MM.1S (cell line): ENCODE data around the gene CDK17.

Experiments used
- DNase-seq: peaks from one replicate; pipeline ENCODE4 v3.0.0-alpha.2; 2015
- H2AFZ ChIP-seq: fragments of 300-600 bp; sonication (generic); 2 replicates; pipeline ENCODE4 v1.6.0; 2016; ENCODE audit warnings: antibody characterized with exemption, low read length
- H3F3A ChIP-seq: fragments of 300-600 bp; sonication (generic); 2 replicates; pipeline ENCODE4 v1.6.1; 2016; ENCODE audit warnings: mild to moderate bottlenecking, antibody characterized with exemption, low read length, moderate library complexity, mixed read lengths; ENCODE audit not compliant: insufficient read depth
- H3K27ac ChIP-seq: fragments of 300-600 bp; sonication (generic); 2 replicates; pipeline ENCODE4 v1.5.1; 2016; ENCODE audit warnings: mild to moderate bottlenecking, low read length
- H3K27me3 ChIP-seq: fragments of 300-600 bp; sonication (generic); replicated peaks from 2 replicates; pipeline ENCODE4 v1.6.0; 2016; ENCODE audit warnings: low read length; ENCODE audit not compliant: insufficient read depth
- H3K36me3 ChIP-seq: fragments of 300-600 bp; sonication (generic); replicated peaks from 2 replicates; pipeline ENCODE4 v1.6.1; 2016; ENCODE audit warnings: mild to moderate bottlenecking, low read length, mixed read lengths; ENCODE audit not compliant: insufficient read depth
- H3K4me1 ChIP-seq: fragments of 300-600 bp; sonication (generic); 2 replicates; pipeline ENCODE4 v1.6.1; 2016; ENCODE audit warnings: low read length, mixed read lengths
- H3K4me2 ChIP-seq: fragments of 300-600 bp; sonication (generic); 2 replicates; pipeline ENCODE4 v1.6.0; 2016; ENCODE audit warnings: low read depth, low read length
- H3K4me3 ChIP-seq: fragments of 300-600 bp; sonication (generic); 2 replicates; pipeline ENCODE4 v1.5.1; 2016; ENCODE audit warnings: low read length, mixed read lengths
- H3K79me2 ChIP-seq: fragments of 300-600 bp; sonication (generic); 2 replicates; pipeline ENCODE4 v1.6.1; 2016; ENCODE audit warnings: mixed run types, low read length, mixed read lengths
- H3K9ac ChIP-seq: fragments of 300-600 bp; sonication (generic); 2 replicates; pipeline ENCODE4 v1.6.1; 2016; ENCODE audit warnings: low read length, mixed read lengths
- H3K9me2 ChIP-seq: fragments of 300-600 bp; sonication (generic); replicated peaks from 2 replicates; pipeline ENCODE4 v1.6.1; 2016; ENCODE audit warnings: mild to moderate bottlenecking, low read length, mixed read lengths; ENCODE audit not compliant: insufficient read depth
- H3K9me3 ChIP-seq: fragments of 300-600 bp; sonication (generic); replicated peaks from 2 replicates; pipeline ENCODE4 v1.6.1; 2016; ENCODE audit warnings: mild to moderate bottlenecking, low read length, mixed read lengths; ENCODE audit not compliant: insufficient read depth
- H4K20me1 ChIP-seq: fragments of 300-600 bp; sonication (generic); 2 replicates; pipeline ENCODE4 v1.6.1; 2016; ENCODE audit warnings: mild to moderate bottlenecking, low read length, moderate library complexity, mixed read lengths; ENCODE audit not compliant: insufficient read depth
- CTCF ChIP-seq: fragments of 300-600 bp; sonication (generic); IDR thresholded peaks from 2 replicates; pipeline ENCODE4 v1.5.1; 2016; ENCODE audit warnings: antibody characterized with exemption, low read length, mixed read lengths
- EZH2 ChIP-seq: fragments of 300-600 bp; sonication (generic); optimal IDR thresholded peaks from 2 replicates; pipeline ENCODE3; 2017; ENCODE audit warnings: low read depth, mild to moderate bottlenecking, antibody characterized with exemption, low read length, mixed read lengths
- EZH2phosphoT487 ChIP-seq: fragments of 300-600 bp; sonication (generic); IDR thresholded peaks from 2 replicates; pipeline ENCODE4 v1.6.1; 2018; ENCODE audit warnings: antibody characterized with exemption, low read length

Gene CDK17

GRCh38 chr12:96302687-96303310 is 97.4 kb downstream of the CDK17 start:
- no peak overlapping the region for H3K4me3 ChIP-seq
- TF ChIP-seq EZH2 (no peak), EZH2phosphoT487 (no peak), CTCF (no peak)
- H3K9ac ChIP-seq, result no peak overlapping the region
- 0 out of 2 replicates have a peak, but pooled peaks cover 2% of the 10 kb centered on the region for H3F3A ChIP-seq
- no peaks in the 10 kb centered on the region for H4K20me1 ChIP-seq
- DNase-seq, result no peak
- no peak overlapping the region for H2AFZ ChIP-seq
- no peaks in the 10 kb centered on the region for H3K36me3 ChIP-seq
- H3K9me3 ChIP-seq, result no peaks in the 10 kb centered on the region
- no peaks in the 10 kb centered on the region for H3K4me1 ChIP-seq
- no peaks in the 10 kb centered on the region for H3K9me2 ChIP-seq
- no peak overlapping the region for H3K27ac ChIP-seq
- no peak overlapping the region for H3K4me2 ChIP-seq
- H3K27me3 ChIP-seq, result no peaks in the 10 kb centered on the region
- no peaks in the 10 kb centered on the region; the same call in 1 of the 2 replicates for H3K79me2 ChIP-seq

- Histone ChIP-seq H3K36me3 (no peaks in the 10 kb centered on the region), H4K20me1 (no peaks in the 10 kb centered on the region), H3K4me2 (no peak overlapping the region), H3K27me3 (no peaks in the 10 kb centered on the region), H3F3A (0 out of 2 replicates have a peak, but pooled peaks cover 2% of the 10 kb centered on the region), H3K79me2 (no peaks in the 10 kb centered on the region; the same call in 1 of the 2 replicates), H3K27ac (no peak overlapping the region), H3K4me3 (no peak overlapping the region), H3K9ac (no peak overlapping the region), H2AFZ (no peak overlapping the region), H3K9me2 (no peaks in the 10 kb centered on the region), H3K9me3 (no peaks in the 10 kb centered on the region), H3K4me1 (peaks cover 6% of the 10 kb centered on the region; the same call in 1 of the 2 replicates)
- DNase-seq, result no peak
- TF ChIP-seq EZH2phosphoT487, result no peak
- no peak for TF ChIP-seq EZH2
- no peak for TF ChIP-seq CTCF
These were observed 98.5 kb downstream of the CDK17 start for GRCh38 chr12:96301732-96302131.

- no peaks in the 10 kb centered on the region for H3K9me3 ChIP-seq
- no peaks in the 10 kb centered on the region; the same call in 1 of the 2 replicates for H3K36me3 ChIP-seq
- no peak overlapping the region for H3K27ac ChIP-seq
- no peak for DNase-seq
- H2AFZ ChIP-seq, result no peak overlapping the region
- H3K4me3 ChIP-seq, result no peak overlapping the region
- H3K27me3 ChIP-seq, result no peaks in the 10 kb centered on the region
- H3F3A ChIP-seq, result 0 out of 2 replicates have a peak, but pooled peaks cover 2% of the 10 kb centered on the region
- H3K9me2 ChIP-seq, result no peaks in the 10 kb centered on the region
- no peak overlapping the region for H3K4me2 ChIP-seq
- TF ChIP-seq EZH2, result no peak
- no peak for TF ChIP-seq EZH2phosphoT487
- TF ChIP-seq CTCF, result no peak
- no peaks in the 10 kb centered on the region; the same call in 1 of the 2 replicates for H3K79me2 ChIP-seq
- no peaks in the 10 kb centered on the region for H4K20me1 ChIP-seq
- no peak overlapping the region for H3K9ac ChIP-seq
- peaks cover 17% of the 10 kb centered on the region for H3K4me1 ChIP-seq
These were observed 100.2 kb downstream of the CDK17 start for GRCh38 chr12:96300064-96300463.
